ENCODE results near the gene CASKIN2. TPM values are rescaled to one million over a fixed set of nuclear protein-coding genes. Genes with fewer than 3 reads are reported as not detected.

CASKIN2 gene
- total RNA-seq, 1 donor from 2014 or later = 1.6 TPM

DNA sequence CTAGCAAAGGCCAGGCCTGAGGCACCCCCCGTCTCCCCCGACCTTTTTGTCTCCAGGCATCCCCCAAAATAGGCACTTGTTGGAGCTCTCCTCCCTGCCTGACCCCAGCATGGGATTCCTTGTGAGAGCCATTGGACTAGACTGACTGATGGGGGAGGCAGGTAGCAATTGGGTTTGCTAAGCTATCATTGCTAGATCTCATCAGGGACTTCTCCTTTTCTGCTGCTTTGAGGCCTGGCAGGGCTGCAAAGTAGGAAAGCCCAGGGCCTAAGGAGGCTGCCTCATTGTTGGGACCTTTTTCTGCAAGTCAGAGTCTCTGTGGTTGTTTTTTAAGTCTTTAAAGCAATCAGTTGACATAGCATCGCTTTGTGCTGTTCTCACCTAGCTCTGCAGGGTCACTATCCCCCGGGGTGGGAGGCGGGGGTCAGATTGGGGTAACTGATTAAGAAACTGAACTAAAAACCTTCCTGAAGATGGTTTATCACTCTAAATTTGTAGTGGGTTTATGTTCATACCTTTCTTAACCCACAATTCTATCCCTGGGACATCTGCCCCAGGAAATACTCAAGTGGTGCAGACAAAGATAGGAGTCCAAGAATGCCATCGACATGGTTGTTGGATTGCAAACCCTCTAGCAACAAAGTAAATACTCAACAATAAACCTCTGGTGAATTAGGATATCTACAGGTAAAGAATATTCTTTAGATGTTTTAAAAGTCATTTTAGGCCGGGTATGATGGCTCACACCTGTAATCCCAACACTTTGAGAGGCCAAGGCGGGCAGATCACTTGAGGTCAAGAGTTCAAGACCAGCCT is 38.2 kb upstream of the CASKIN2 start:
- H3K4me1 Mint-ChIP-seq = no peaks in the 10 kb centered on the region
- intact Hi-C loops (cut with micrococcal nuclease) = no loop called here

DNA sequence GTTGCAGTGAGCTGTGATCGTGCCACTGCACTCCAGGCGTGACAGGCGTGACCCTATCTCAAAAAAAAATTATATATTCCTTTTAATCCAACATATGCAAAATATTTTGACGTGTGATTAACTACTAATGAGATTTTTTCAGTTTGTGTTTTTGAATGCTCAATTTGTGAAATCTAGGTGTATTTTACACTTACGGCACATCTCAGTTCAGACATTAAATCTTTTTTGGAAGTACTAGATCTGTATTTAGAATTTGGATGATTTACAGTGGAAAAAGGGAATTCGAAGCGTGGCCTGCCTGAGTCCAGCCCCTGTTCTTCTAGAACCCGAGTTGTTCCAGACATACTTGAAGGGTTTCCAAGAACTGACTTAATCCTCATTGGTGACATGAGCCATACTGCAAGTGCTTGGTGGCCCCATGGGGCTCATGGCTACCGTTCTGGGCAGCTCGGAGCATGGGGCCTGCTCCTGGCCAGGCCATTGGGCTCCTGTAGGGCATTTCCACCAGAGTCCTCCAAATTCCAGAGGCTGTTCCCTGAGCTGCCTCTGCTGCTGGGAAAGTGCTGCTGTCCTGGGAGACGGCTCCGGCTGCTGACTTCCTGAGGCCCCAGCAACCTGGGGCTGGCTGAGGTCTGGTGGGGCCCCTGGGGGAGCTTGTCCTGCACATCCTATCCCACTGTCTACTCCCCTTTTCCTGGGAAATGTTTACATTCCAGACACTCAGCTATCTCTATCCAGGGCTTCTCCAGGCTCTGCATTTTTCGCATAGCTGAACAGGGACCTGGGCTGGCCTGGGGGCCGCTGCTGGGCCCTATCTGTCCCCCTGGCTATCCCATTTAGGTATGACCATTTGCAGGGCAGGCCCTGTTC is 37.3 kb upstream of the CASKIN2 start:
- Mint-ChIP-seq H3K9me3 (no peaks in the 10 kb centered on the region), H3K27ac (no peak overlapping the region), H3K4me1 (no peaks in the 10 kb centered on the region), H3K4me3 (no peak overlapping the region), H3K27me3 (no peaks in the 10 kb centered on the region), H3K36me3 (ENCODE audit: low read depth) (no peaks in the 10 kb centered on the region)
- DNase-seq = no peak
- intact Hi-C loops (cut with micrococcal nuclease) = no loop called here

More for the DNA sequence above, 38.2 kb upstream of the CASKIN2 start:
- DNase-seq = no peak
- Mint-ChIP-seq H3K27ac (no peak overlapping the region), H3K9me3 (no peaks in the 10 kb centered on the region), H3K27me3 (no peaks in the 10 kb centered on the region), H3K4me3 (no peak overlapping the region), H3K36me3 (ENCODE audit: low read depth) (no peaks in the 10 kb centered on the region)

DNA sequence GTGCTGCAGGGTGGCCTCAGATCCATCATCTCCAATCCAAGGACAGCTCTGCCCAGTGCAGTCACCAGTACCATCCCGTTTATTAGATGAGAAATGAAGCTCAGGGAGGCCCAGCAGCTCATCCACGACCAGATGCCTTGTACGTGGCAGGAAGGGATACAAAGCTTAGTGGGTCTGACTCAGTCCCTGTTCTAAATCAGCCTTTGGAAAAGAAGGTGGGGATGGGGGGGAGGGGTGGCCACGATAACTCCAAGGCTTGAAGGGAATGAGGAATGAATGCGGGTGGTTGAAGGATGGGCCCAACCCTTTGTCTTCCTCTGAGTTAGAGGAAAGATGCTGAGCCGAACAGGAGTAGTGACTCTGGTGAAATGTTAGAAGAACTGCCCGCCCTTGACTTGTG is 35.9 kb upstream of the CASKIN2 start:
- Mint-ChIP-seq H3K27me3 (no peaks in the 10 kb centered on the region), H3K4me3 (no peak overlapping the region), H3K9me3 (no peaks in the 10 kb centered on the region), H3K4me1 (no peaks in the 10 kb centered on the region), H3K27ac (no peak overlapping the region), H3K36me3 (ENCODE audit: low read depth) (no peaks in the 10 kb centered on the region)
- intact Hi-C loops (cut with micrococcal nuclease) = no loop called here
- DNase-seq = no peak

DNA sequence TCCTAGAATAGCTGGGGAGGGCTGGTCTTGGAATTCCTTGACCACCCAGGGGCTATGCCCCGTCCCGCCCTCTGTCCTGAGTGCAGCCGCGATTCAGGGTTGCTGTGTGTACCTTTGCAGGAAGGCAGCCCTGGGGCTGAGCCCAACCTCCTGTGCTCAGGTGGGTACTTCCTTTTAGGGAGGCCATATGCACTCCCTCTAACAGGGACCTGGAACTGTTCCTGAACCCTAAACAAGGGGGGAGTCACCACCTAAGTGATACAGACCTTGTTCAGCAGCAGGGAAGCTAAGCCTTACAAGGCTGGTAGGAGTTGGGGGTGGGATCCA is 34.8 kb upstream of the CASKIN2 start:
- no peak overlapping the region for H3K4me3 Mint-ChIP-seq
- no peaks in the 10 kb centered on the region for H3K27me3 Mint-ChIP-seq
- H3K27ac Mint-ChIP-seq = no peak overlapping the region
- no peak for DNase-seq
- no peaks in the 10 kb centered on the region for H3K4me1 Mint-ChIP-seq
- no peaks in the 10 kb centered on the region for H3K36me3 Mint-ChIP-seq (ENCODE audit: low read depth)
- intact Hi-C loops (cut with micrococcal nuclease) = no loop called here
- H3K9me3 Mint-ChIP-seq = no peaks in the 10 kb centered on the region

DNA sequence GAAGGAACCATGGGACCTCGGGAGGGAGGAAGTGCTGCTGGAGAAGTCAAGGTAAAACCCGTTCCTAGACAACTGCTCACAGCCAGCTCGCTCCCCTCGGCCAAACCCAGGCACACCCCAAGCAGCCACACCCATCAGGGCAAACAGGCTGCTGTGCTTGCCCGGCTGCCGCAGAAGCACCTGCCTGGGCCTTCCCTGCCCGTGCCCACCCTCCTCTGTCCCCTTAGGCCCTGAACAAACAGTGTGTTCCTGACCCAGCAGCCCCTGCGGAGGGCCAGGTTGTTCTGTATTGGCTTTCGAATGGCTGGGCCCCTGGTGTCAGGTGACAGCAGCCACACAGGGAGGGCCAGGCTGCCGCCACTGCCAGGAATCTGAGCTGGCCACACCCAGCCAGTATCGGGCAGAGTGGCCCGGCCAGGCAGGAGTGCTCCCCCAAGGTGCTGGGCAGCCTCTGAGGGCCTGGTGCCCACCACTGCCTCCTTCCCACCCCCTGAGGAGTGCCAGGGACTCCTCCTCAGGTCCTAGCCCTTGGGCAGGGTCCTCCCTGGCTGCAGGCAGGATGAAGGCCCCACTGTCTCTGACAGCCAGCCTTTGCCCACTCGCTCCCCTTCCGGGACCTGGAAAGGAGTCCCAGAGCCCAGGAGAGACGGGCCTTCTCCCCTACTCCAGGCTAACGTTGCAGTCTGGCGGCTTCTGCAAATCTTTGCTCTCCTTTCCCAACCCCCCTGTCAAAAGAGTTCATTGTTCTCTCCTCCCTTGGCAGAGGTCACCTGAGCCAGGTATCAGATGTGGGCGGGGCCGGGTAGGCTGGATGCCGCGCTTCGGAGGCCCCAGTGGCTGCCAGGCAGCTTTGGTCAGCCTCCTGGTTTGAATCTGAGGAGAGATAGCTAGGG is 34.2 kb upstream of the CASKIN2 start:
- no peaks in the 10 kb centered on the region for H3K4me1 Mint-ChIP-seq
- H3K9me3 Mint-ChIP-seq = no peaks in the 10 kb centered on the region
- H3K36me3 Mint-ChIP-seq (ENCODE audit: low read depth) = no peaks in the 10 kb centered on the region
- H3K4me3 Mint-ChIP-seq = no peak overlapping the region
- H3K27ac Mint-ChIP-seq = no peak overlapping the region
- intact Hi-C loops (cut with micrococcal nuclease) = no loop called here
- DNase-seq = no peak
- no peaks in the 10 kb centered on the region for H3K27me3 Mint-ChIP-seq

DNA sequence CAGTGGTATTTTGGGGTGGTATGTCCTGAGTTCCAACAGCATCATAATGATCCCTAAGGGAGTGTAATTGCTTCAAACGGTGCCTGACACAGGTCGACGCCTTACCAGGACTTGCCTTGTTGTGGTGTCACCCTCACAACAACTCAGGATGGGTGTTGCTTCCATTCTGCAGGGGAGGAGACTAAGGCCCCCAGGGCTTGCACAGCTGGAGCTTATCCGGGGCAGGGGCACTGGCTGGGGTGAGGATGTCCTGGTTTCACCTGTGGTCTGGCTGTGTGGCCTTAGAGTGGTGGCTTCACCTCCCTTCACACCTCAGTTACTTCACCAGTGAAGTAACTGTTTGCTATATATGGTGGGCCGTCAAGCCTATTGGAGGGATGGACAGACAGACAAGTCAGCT is 33.5 kb upstream of the CASKIN2 start:
- H3K27me3 Mint-ChIP-seq = no peaks in the 10 kb centered on the region
- no peaks in the 10 kb centered on the region for H3K9me3 Mint-ChIP-seq
- H3K4me3 Mint-ChIP-seq = no peak overlapping the region
- no peaks in the 10 kb centered on the region for H3K36me3 Mint-ChIP-seq (ENCODE audit: low read depth)
- DNase-seq = no peak
- H3K4me1 Mint-ChIP-seq = no peaks in the 10 kb centered on the region
- intact Hi-C loops (cut with micrococcal nuclease) = no loop called here
- no peak overlapping the region for H3K27ac Mint-ChIP-seq

DNA sequence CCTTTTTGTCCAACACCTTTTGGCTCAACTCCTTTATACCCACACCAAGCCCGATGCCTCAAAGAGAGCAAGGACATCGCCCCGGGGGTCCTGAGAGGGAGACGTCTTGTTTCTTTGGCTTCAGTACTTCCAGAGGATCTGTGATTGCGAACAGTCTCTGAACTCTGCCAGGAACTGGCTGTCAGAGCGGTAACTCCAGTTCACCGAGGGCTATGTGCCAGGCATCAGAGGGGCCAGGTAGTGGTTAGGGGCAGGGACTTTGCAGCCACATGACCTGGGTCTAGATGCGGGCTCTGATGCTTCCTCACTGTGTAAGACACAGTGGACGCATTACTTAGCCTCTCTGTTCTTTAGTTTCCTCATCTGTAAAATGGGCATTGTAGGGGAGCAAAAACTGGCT is 31.8 kb upstream of the CASKIN2 start:
- no peak overlapping the region for H3K4me3 Mint-ChIP-seq
- no peaks in the 10 kb centered on the region for H3K4me1 Mint-ChIP-seq
- no peaks in the 10 kb centered on the region for H3K36me3 Mint-ChIP-seq (ENCODE audit: low read depth)
- DNase-seq = no peak
- intact Hi-C loops (cut with micrococcal nuclease) = no loop called here
- H3K9me3 Mint-ChIP-seq = no peaks in the 10 kb centered on the region
- H3K27ac Mint-ChIP-seq = no peak overlapping the region
- no peaks in the 10 kb centered on the region for H3K27me3 Mint-ChIP-seq

DNA sequence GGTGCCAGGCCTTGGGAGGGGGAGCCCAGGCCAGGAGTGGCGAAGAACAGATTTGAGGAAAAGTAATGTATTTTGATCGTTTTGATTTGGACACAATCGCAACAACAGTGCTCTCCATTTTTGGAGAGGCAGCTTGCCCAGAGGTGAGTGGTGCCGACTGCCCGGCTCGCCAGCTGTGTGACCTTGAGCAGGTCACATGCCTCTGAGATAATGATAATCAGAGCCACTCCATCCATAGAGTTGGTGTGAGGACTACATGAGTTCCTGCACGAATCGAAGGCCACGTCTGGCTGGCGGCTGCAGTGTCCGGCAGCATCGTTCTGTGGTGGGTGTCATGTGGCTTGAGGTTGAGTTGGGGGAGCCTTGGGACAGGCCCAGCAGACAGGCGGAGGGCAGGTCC is 30.8 kb upstream of the CASKIN2 start:
- H3K9me3 Mint-ChIP-seq = no peaks in the 10 kb centered on the region
- no peaks in the 10 kb centered on the region for H3K36me3 Mint-ChIP-seq (ENCODE audit: low read depth)
- no peaks in the 10 kb centered on the region for H3K27me3 Mint-ChIP-seq
- H3K27ac Mint-ChIP-seq = no peak overlapping the region
- H3K4me3 Mint-ChIP-seq = no peak overlapping the region
- DNase-seq = no peak
- intact Hi-C loops (cut with micrococcal nuclease) = no loop called here
- H3K4me1 Mint-ChIP-seq = no peaks in the 10 kb centered on the region

DNA sequence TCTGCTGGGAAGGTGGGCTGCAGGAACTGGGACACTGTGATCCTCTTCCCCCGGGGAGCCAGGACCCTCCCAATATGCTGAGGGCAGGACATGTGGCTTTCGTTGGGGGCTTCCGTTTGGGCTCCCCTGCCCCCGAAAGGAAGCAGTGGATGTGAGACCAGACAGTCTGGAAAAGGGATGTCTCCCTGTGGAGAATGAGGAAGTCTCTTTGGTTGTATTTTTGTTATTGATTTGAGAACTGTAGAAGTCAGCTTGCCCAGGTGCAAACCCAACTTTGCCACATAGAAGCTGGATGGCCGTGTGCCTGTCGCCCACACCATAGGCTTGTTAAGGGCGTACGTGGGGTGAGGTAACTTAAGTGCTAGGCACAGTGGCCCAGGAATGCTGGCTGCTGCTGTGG is 28.9 kb upstream of the CASKIN2 start:
- Mint-ChIP-seq H3K4me3 (no peak overlapping the region), H3K36me3 (ENCODE audit: low read depth) (no peaks in the 10 kb centered on the region), H3K27ac (no peak overlapping the region), H3K9me3 (no peaks in the 10 kb centered on the region), H3K27me3 (no peaks in the 10 kb centered on the region), H3K4me1 (no peaks in the 10 kb centered on the region)
- DNase-seq = no peak
- intact Hi-C loops (cut with micrococcal nuclease) = no loop called here

DNA sequence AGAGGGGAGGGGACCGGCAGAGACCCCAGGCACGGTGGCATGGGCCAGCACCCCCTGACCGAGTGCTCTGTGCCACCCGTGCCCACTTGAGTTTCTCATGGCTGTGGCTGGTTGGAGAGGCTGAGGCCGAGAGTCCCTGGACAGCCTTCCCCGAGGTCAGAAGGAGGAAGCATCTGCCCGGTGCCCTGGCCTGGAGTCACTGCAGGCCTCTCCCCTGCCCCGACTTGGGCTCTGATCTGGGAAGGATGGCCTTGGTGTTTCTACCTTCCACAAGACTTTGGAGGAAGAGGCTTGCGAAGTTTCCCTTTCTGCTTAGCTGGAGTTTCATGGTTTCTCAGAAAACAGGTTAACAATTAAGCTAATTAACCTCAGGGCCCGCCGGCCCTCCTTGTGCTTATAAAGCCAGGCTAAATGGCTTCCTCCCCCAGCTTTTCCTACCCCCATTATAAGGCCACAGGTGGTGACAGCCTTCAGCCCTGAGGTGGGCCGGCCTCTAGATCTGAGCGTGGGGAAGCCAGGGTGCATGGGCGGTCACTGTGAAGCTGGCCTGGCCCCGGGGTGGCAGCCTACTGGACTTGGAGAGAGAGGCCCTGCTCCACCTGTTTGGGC is 27.5 kb upstream of the CASKIN2 start:
- Mint-ChIP-seq H3K27me3 (no peaks in the 10 kb centered on the region), H3K9me3 (no peaks in the 10 kb centered on the region), H3K4me1 (no peaks in the 10 kb centered on the region), H3K36me3 (ENCODE audit: low read depth) (no peaks in the 10 kb centered on the region), H3K27ac (no peak overlapping the region), H3K4me3 (no peak overlapping the region)
- intact Hi-C loops (cut with micrococcal nuclease) = no loop called here
- DNase-seq = no peak

DNA sequence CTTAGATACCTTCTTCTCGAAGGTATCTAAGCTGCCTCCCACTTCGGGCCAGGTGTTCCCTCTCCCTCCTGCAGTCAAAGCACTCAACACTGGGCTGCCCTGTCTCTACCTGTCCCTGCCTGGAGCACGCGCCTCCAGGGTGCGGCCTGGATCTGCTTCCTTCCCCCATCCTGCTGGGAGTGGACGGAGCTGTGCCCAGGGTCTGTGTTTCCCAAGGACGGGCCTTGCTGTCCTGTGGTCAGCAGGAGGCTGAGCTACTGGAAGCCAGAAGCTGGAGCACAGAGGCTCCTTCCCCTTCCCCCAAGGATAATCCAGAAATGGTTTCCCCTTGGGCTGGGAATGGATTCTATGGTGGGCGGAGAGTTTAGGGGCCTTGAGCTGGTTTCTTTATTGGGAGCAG is 26.9 kb upstream of the CASKIN2 start:
- Mint-ChIP-seq H3K9me3 (no peaks in the 10 kb centered on the region), H3K4me1 (no peaks in the 10 kb centered on the region), H3K36me3 (ENCODE audit: low read depth) (no peaks in the 10 kb centered on the region), H3K4me3 (no peak overlapping the region), H3K27ac (no peak overlapping the region), H3K27me3 (no peaks in the 10 kb centered on the region)
- DNase-seq = no peak
- intact Hi-C loops (cut with micrococcal nuclease) = no loop called here

DNA sequence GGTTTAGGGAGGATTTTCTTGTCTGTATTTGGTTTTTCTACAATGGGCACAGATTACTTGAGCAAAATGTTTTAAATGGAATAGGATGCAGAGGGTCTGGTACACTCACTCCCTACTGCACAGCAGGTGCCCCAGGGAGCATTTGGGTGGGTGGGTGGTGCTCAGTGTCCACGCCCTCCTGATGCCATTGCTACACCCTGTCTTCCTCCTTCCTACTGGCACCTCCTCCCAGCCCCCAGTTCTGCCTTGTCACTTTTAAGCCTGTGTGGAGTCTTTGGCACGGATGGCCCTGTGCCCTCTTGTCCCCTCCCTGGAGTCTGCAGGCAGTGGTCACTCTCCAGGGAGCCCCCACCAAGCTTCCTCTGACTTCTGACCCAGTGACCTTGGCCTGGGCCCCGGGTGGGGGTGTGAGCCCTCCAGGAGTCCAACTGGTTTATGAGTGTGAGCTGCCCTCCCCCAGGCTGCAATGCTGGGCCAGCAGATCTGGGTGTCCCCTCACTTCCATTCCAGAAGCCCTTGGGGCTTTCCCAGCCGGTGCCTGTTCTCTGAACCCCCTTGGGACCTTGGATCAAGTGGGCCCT is 25.7 kb upstream of the CASKIN2 start:
- Mint-ChIP-seq H3K27ac (no peak overlapping the region), H3K4me3 (no peak overlapping the region)
- no peak for DNase-seq

DNA sequence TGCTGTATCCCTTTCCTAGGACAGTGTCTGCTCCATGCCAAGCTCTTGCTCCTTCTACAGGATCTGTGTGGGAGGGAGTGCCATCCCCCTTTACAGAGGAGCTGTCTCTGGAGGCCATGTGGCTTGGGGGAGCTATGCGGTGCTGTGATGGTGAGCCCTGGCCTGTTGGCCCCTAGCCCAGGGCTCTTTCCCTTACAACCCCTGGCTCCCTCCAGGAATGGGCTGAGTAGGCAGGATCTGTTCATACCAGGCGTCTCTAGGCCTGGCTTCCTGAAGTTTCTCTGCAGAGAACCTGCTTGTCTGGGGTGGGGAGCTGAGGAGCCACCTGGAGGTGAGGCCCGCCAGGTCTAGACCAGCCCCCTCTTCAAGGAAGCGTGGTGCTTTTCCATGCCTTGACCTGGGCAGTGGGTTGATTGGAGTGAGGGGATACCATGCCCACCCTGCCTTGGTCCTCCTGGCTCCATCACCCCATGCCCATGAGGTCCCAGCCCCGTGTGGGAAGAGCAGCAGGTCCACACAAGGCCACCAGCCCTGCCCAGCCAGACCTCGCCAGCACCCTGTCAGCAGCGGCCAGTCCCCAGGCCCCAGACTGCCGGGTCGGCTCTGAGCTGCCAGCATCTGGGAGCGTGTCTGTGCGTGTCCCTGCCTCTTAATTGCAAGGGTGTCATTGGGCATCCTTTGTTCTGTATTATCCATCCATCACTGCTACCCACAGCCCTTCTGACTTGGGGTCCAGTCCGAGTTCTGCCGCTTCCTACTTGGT is 24.8 kb upstream of the CASKIN2 start:
- no peak for DNase-seq
- no peak overlapping the region for H3K27ac Mint-ChIP-seq
- H3K4me1 Mint-ChIP-seq = peaks cover 6% of the 10 kb centered on the region
- intact Hi-C loops (cut with micrococcal nuclease) = no loop called here
- no peaks in the 10 kb centered on the region for H3K36me3 Mint-ChIP-seq (ENCODE audit: low read depth)
- no peaks in the 10 kb centered on the region for H3K9me3 Mint-ChIP-seq
- H3K27me3 Mint-ChIP-seq = no peaks in the 10 kb centered on the region
- H3K4me3 Mint-ChIP-seq = no peak overlapping the region

More for the DNA sequence above, 25.7 kb upstream of the CASKIN2 start:
- Mint-ChIP-seq H3K27me3 (no peaks in the 10 kb centered on the region), H3K9me3 (no peaks in the 10 kb centered on the region), H3K4me1 (no peaks in the 10 kb centered on the region), H3K36me3 (ENCODE audit: low read depth) (no peaks in the 10 kb centered on the region)
- intact Hi-C loops (cut with micrococcal nuclease) = no loop called here
